ENCODE measurements around the gene RHOJ.

DNA sequence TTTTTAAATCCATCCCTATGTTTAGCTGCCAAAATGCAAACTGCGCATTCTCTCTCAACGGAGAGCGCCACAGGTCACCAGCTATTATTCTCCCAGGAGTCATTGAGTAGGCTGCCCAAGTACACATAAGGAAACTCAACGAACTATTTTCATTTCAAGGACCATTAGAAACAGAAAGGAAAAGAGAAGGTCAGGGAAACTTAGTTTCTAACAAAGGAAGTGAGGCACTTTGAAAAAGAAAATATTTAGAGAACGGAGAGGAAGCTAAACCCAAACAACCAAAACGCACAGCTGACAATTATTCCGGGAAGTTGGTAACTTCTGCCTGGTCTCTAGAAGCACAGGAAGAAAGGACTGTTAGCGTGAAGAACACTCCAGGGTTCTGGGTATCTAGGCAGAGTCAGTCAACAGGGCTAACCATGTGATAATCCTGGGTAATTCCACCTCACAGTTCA is 91.0 kb downstream of the RHOJ start:
- TF ChIP-seq SP1 (IDR thresholded peaks at IDR 0.05): no peak
- TF ChIP-seq, protein P1, sequence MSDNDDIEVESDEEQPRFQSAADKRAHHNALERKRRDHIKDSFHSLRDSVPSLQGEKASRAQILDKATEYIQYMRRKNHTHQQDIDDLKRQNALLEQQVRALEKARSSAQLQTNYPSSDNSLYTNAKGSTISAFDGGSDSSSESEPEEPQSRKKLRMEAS (IDR thresholded peaks at IDR 0.05): no peak
- TF ChIP-seq, protein P2, sequence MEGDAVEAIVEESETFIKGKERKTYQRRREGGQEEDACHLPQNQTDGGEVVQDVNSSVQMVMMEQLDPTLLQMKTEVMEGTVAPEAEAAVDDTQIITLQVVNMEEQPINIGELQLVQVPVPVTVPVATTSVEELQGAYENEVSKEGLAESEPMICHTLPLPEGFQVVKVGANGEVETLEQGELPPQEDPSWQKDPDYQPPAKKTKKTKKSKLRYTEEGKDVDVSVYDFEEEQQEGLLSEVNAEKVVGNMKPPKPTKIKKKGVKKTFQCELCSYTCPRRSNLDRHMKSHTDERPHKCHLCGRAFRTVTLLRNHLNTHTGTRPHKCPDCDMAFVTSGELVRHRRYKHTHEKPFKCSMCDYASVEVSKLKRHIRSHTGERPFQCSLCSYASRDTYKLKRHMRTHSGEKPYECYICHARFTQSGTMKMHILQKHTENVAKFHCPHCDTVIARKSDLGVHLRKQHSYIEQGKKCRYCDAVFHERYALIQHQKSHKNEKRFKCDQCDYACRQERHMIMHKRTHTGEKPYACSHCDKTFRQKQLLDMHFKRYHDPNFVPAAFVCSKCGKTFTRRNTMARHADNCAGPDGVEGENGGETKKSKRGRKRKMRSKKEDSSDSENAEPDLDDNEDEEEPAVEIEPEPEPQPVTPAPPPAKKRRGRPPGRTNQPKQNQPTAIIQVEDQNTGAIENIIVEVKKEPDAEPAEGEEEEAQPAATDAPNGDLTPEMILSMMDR (IDR thresholded peaks at IDR 0.05; ENCODE audit: low read depth, low read length, missing input control): no peak
- TF ChIP-seq GABPA (IDR thresholded peaks at IDR 0.05 in 1 of 2, conservative IDR thresholded peaks at IDR 0.05 in 1 of 2): no peak
- no peak for TF ChIP-seq YY1 (IDR thresholded peaks at IDR 0.05)
- TF ChIP-seq, protein P3, sequence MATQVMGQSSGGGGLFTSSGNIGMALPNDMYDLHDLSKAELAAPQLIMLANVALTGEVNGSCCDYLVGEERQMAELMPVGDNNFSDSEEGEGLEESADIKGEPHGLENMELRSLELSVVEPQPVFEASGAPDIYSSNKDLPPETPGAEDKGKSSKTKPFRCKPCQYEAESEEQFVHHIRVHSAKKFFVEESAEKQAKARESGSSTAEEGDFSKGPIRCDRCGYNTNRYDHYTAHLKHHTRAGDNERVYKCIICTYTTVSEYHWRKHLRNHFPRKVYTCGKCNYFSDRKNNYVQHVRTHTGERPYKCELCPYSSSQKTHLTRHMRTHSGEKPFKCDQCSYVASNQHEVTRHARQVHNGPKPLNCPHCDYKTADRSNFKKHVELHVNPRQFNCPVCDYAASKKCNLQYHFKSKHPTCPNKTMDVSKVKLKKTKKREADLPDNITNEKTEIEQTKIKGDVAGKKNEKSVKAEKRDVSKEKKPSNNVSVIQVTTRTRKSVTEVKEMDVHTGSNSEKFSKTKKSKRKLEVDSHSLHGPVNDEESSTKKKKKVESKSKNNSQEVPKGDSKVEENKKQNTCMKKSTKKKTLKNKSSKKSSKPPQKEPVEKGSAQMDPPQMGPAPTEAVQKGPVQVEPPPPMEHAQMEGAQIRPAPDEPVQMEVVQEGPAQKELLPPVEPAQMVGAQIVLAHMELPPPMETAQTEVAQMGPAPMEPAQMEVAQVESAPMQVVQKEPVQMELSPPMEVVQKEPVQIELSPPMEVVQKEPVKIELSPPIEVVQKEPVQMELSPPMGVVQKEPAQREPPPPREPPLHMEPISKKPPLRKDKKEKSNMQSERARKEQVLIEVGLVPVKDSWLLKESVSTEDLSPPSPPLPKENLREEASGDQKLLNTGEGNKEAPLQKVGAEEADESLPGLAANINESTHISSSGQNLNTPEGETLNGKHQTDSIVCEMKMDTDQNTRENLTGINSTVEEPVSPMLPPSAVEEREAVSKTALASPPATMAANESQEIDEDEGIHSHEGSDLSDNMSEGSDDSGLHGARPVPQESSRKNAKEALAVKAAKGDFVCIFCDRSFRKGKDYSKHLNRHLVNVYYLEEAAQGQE (IDR thresholded peaks at IDR 0.05): no peak
- TF ChIP-seq JUND (IDR thresholded peaks at IDR 0.05): no peak
- TF ChIP-seq RXRA (IDR thresholded peaks at IDR 0.05): no peak
- TF ChIP-seq FOXA1 (IDR thresholded peaks at IDR 0.05): no peak
- TF ChIP-seq RAD21 (IDR thresholded peaks at IDR 0.05): no peak
- TF ChIP-seq, protein P4, sequence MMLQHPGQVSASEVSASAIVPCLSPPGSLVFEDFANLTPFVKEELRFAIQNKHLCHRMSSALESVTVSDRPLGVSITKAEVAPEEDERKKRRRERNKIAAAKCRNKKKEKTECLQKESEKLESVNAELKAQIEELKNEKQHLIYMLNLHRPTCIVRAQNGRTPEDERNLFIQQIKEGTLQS (IDR thresholded peaks at IDR 0.05): no peak
- TF ChIP-seq HNF4G (IDR thresholded peaks at IDR 0.05): no peak
- TF ChIP-seq EGR1 (IDR thresholded peaks at IDR 0.05; ENCODE audit: low read depth in 2 of 2): no peak
- TF ChIP-seq TAF1 (conservative IDR thresholded peaks at IDR 0.05): no peak

All from liver (tissue), 3 donors.